HG03575 (cell line): ENCODE data around the gene GLTP.
"Not testable (repeated sequence)": the region's sequence is repeated elsewhere in the genome, so short reads cannot be mapped to it uniquely, and the experiment has no call there.

ENCODE experiments used
- ATAC-seq: cut with Tn5 transposase; IDR thresholded peaks from one replicate; pipeline ENCODE4 v1.9.1; 2021; ENCODE audit not compliant: unreplicated experiment, insufficient number of reproducible peaks, low FRiP score; ENCODE audit errors: extremely low read depth

Gene GLTP

GRCh38 chr12:109857715-109858114 lies 22.6 kb downstream of the GLTP start:
- no peak for ATAC-seq

GRCh38 chr12:109855377-109855776 lies 25.0 kb downstream of the GLTP start:
- no peak for ATAC-seq

GRCh38 chr12:109850518-109850917 lies 29.8 kb downstream of the GLTP start:
- not testable (repeated sequence) for ATAC-seq

- no peak for ATAC-seq
Observed at GRCh38 chr12:109847142-109847735, 33.1 kb downstream of the GLTP start.

- no peak for ATAC-seq
Observed at GRCh38 chr12:109845824-109846205, 34.5 kb downstream of the GLTP start.

GRCh38 chr12:109844983-109845823 lies 35.1 kb downstream of the GLTP start:
- no peak for ATAC-seq

GRCh38 chr12:109844091-109844490 lies 36.2 kb downstream of the GLTP start:
- no peak for ATAC-seq

GRCh38 chr12:109842021-109842420 lies 38.3 kb downstream of the GLTP start:
- no peak for ATAC-seq

- no peak for ATAC-seq
Observed at GRCh38 chr12:109841356-109841755, 39.0 kb downstream of the GLTP start.

- ATAC-seq = no peak
Observed at GRCh38 chr12:109840305-109841074, 39.9 kb downstream of the GLTP start.

GRCh38 chr12:109839444-109839843 lies 40.9 kb downstream of the GLTP start:
- no peak for ATAC-seq

GRCh38 chr12:109836916-109837315 lies 43.4 kb downstream of the GLTP start:
- ATAC-seq = no peak

GRCh38 chr12:109835827-109836226 lies 44.5 kb downstream of the GLTP start:
- no peak for ATAC-seq

GRCh38 chr12:109833307-109834189 lies 46.8 kb downstream of the GLTP start, which contains the start of gene TRPV4:
TSS of gene TRPV4 (minus strand) at chr12:109833398. CDS start at chr12:109814796, 18,602 bp downstream.
- ATAC-seq = no peak

- ATAC-seq = no peak
Observed at GRCh38 chr12:109832541-109833306, 47.6 kb downstream of the GLTP start.

GRCh38 chr12:109831929-109832328 lies 48.4 kb downstream of the GLTP start:
- no peak for ATAC-seq

GRCh38 chr12:109831365-109831764 lies 49.0 kb downstream of the GLTP start:
- ATAC-seq = no peak

GRCh38 chr12:109830718-109831117 lies 49.6 kb downstream of the GLTP start:
- ATAC-seq = no peak
